Measurements from ENCODE around the gene HPSE2.

The HPSE2 gene

DNA sequence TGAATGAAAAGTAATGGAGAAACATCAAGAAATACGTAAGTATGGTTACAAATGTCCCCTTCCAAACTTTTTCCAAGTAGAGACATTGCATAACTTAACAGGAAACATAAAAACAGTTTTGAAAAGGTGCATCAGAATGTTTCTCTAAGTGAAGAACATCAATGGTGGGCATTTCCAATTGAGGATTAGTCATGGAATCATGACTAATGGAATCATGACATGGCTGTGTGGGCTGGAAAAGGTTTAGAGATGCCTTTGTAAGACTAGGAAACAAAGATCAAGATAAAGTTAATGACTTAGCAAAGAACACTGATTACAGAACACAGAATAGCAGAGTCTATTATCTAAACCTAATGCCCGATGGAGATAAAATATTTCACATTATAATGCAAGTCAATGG, 272.0 kb downstream of the HPSE2 start:
- H3K4me1 Mint-ChIP-seq, result peaks cover 15% of the 10 kb centered on the region
- no peak for TF ChIP-seq CTCF (IDR thresholded peaks at IDR 0.05; ENCODE audit: unreplicated experiment in 3 of 3)
- H3K36me3 Mint-ChIP-seq (ENCODE audit: low read depth), result no peaks in the 10 kb centered on the region
- H3K4me3 Mint-ChIP-seq, result no peak overlapping the region
- H3K27ac Mint-ChIP-seq, result no peak overlapping the region
- no peaks in the 10 kb centered on the region for H3K27me3 Mint-ChIP-seq (ENCODE audit: low read depth)
- peaks cover 2% of the 10 kb centered on the region for H3K9me3 Mint-ChIP-seq

DNA sequence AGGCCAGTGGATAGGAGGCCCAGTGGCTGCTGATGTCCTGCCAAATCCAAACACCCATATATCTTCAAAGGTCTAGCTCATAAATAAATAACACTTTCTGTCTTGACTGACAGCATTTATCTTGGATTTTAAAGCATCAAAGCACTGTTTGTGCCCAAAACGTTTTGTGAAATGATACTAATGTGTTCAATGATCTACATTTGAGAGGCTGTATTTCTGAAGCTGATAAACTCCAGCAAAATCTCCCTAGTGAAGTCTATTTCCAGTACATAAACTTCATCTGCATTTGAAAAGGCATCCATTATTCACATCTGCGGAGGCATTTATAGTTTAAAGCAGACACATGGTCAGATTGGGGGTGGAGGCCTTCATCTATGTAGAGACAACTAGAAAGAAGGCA, 276.3 kb downstream of the HPSE2 start:
- Mint-ChIP-seq H3K27ac (peak overlapping the region; percentile 10 to 77 (median 63)), H3K9me3 (peaks cover 2% of the 10 kb centered on the region), H3K4me1 (peaks cover 37% of the 10 kb centered on the region), H3K4me3 (no peak overlapping the region), H3K36me3 (ENCODE audit: low read depth) (no peaks in the 10 kb centered on the region), H3K27me3 (ENCODE audit: low read depth) (no peaks in the 10 kb centered on the region)
- no peak for TF ChIP-seq CTCF (IDR thresholded peaks at IDR 0.05; ENCODE audit: unreplicated experiment in 3 of 3)

DNA sequence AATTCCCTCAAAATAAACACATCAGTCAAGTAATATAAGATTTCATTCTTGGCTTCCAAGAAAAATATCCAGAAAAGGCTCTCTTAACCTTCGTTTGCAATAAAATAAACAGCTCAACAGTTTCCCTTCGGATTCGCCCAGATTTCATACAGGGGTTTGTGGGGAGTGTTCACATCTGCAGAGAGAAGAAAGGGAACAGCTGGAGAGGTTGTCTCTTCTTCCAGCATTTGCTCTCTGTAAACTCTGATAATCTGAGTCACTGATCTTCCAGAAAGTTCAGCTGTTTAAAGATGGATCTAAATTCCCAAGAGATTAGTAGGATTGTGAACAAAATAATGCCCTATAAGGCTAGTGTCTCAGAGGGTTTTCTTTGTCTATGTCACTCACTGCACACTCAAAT, 277.9 kb downstream of the HPSE2 start:
- H3K27me3 Mint-ChIP-seq (ENCODE audit: low read depth), result no peaks in the 10 kb centered on the region
- H3K9me3 Mint-ChIP-seq, result peaks cover under 1% of the 10 kb centered on the region
- peaks cover 37% of the 10 kb centered on the region for H3K4me1 Mint-ChIP-seq
- no peaks in the 10 kb centered on the region for H3K36me3 Mint-ChIP-seq (ENCODE audit: low read depth)
- no peak overlapping the region for H3K4me3 Mint-ChIP-seq
- peak overlapping the region; percentile 33 to 74 (median 36) for H3K27ac Mint-ChIP-seq
- no peak for TF ChIP-seq CTCF (IDR thresholded peaks at IDR 0.05; ENCODE audit: unreplicated experiment in 3 of 3)

GRCh38 chr10:98956576-98957260, 278.9 kb downstream of the HPSE2 start:
- Mint-ChIP-seq H3K4me1 (peaks cover 37% of the 10 kb centered on the region), H3K9me3 (no peaks in the 10 kb centered on the region), H3K4me3 (no peak overlapping the region), H3K27ac (peak overlapping the region in 2 of 3 experiments; percentile 25 to 36), H3K27me3 (ENCODE audit: low read depth) (no peaks in the 10 kb centered on the region), H3K36me3 (ENCODE audit: low read depth) (no peaks in the 10 kb centered on the region)
- TF ChIP-seq CTCF (IDR thresholded peaks at IDR 0.05; ENCODE audit: unreplicated experiment in 3 of 3), result no peak

DNA sequence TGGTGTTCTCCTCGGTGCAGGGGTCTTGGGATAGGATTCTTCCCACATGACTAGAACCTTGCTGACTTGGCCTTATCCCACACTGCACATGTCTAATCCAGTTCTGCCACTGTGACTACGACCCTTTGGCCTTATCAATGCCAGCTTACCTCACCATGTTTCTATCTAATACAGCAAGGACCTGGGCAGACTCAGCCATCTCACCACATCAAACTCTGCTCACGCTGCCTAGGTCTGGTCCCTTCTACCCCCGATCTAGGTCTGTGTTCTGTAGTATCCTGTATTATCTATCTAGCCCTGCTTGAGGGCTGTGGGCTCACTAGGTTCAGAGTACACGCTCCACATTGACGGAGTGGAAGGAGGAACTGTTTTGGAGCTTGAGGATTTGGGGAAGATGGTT, 282.4 kb downstream of the HPSE2 start:
- Mint-ChIP-seq H3K4me3 (no peak overlapping the region), H3K27ac (no peak overlapping the region), H3K36me3 (ENCODE audit: low read depth) (no peaks in the 10 kb centered on the region), H3K9me3 (no peaks in the 10 kb centered on the region), H3K4me1 (peaks cover 39% of the 10 kb centered on the region), H3K27me3 (ENCODE audit: low read depth) (peaks cover under 1% of the 10 kb centered on the region)
- TF ChIP-seq CTCF (IDR thresholded peaks at IDR 0.05; ENCODE audit: unreplicated experiment in 3 of 3), result no peak
